Endometrial microvascular endothelial cells (primary cell): Measurements from ENCODE around the gene MRPS27. TPM values are rescaled to one million over a fixed set of nuclear protein-coding genes. Genes with fewer than 3 reads are reported as not detected.

Experiments used
- in situ Hi-C: cut with HindIII; loops from 2 replicates; pipeline ENCODE4 v1.10.0; 2017; ENCODE audit warnings: low sequenced_read_pairs, low pct_unique_long_range_greater_than_20kb; ENCODE audit errors: inconsistent ontology term
- total RNA-seq: library from RNA; depleted of rRNA; stranded (reverse); fragments of >200 nt; gene quantifications from one replicate; pipeline ENCODE4 v1.2.3, GENCODE V29; 2015; ENCODE audit errors: inconsistent ontology term

Gene MRPS27
- total RNA-seq, 1 donor from 2014 or later = 95.5 TPM

- in situ Hi-C loops = no loop called here
These were observed 23.8 kb downstream of the MRPS27 start for GRCh38 chr5:72296256-72296655.

GRCh38 chr5:72295539-72295938 is 24.5 kb downstream of the MRPS27 start:
- in situ Hi-C loops = no loop called here

GRCh38 chr5:72294473-72294872 is 25.6 kb downstream of the MRPS27 start:
- in situ Hi-C loops = no loop called here

- in situ Hi-C loops = no loop called here
These were observed 26.5 kb downstream of the MRPS27 start for GRCh38 chr5:72293495-72294055.

- in situ Hi-C loops = no loop called here
These were observed 27.6 kb downstream of the MRPS27 start for GRCh38 chr5:72292411-72292810.

DNA sequence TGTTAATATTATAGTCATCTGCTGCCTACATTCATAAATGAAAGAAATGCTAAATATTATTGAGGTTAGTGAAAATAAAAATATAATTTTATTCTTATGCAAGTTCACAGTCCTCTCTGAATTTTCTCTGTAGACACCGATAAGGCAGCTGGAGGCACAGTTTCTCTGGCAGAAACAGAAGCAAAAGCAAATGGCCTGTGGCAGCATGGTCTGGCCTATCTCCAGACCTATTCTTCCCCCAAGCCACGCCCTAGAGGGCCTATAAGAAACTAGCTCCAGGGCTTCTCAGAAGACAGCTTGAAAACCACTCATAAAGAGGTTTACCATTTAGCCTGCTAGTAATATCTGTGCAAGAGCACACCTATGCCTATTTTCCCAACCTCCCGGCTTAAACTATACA is 28.4 kb downstream of the MRPS27 start:
- in situ Hi-C loops = no loop called here

DNA sequence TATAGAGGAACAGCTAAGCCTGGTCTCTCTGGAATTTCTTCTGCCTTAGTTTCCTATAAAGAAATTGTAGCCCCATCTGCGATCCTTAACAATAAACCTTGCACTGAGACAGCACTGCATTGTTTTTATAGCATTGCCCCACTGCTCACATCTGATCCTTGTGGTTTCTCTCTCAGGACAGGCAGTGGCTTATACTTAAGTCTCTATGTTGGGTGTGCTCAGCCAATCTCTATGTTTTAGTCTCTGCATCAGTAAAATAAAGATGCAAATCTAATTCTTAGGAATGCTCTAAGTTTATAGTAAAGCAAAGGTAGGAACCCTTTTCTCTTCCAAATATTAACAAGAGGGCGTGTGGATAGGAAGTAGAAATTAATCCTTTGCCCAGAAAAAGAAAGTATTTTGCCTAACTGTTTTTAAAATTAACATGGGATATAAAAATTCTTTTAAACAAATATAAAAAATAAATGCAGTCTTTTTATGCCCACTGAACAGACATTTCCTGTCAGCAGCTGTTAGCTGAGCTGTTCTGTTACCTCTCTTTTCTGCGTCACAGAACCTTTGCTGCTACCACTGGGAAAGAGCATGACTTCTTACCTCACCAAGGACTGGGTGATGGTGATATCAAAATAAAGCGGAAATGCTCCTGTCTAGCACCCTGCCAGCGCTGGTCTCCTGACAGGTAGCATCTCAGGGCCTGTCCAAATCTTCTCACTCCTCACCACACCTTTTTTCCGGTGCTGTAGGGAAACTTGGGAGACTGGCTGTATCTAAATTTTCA is 29.5 kb downstream of the MRPS27 start:
- in situ Hi-C loops = no loop called here

GRCh38 chr5:72288924-72289323 is 31.1 kb downstream of the MRPS27 start:
- in situ Hi-C loops = no loop called here

- in situ Hi-C loops = no loop called here
These were observed 33.2 kb downstream of the MRPS27 start for GRCh38 chr5:72286798-72287197.

GRCh38 chr5:72285424-72285821 is 34.6 kb downstream of the MRPS27 start:
- in situ Hi-C loops = no loop called here

- in situ Hi-C loops = loop anchor here (5.0 kb wide), 1 partner anchor 37 kb away; no protein-coding TSS in a partner anchor
These were observed 35.2 kb downstream of the MRPS27 start for GRCh38 chr5:72284559-72285423.

- in situ Hi-C loops = loop anchor here (5.0 kb wide), 1 partner anchor 36 kb away; no protein-coding TSS in a partner anchor
These were observed 36.7 kb downstream of the MRPS27 start for GRCh38 chr5:72283358-72283757.

- in situ Hi-C loops = loop anchor here (5.0 kb wide), 1 partner anchor 36 kb away; no protein-coding TSS in a partner anchor
These were observed 37.2 kb downstream of the MRPS27 start for GRCh38 chr5:72282878-72283277.

DNA sequence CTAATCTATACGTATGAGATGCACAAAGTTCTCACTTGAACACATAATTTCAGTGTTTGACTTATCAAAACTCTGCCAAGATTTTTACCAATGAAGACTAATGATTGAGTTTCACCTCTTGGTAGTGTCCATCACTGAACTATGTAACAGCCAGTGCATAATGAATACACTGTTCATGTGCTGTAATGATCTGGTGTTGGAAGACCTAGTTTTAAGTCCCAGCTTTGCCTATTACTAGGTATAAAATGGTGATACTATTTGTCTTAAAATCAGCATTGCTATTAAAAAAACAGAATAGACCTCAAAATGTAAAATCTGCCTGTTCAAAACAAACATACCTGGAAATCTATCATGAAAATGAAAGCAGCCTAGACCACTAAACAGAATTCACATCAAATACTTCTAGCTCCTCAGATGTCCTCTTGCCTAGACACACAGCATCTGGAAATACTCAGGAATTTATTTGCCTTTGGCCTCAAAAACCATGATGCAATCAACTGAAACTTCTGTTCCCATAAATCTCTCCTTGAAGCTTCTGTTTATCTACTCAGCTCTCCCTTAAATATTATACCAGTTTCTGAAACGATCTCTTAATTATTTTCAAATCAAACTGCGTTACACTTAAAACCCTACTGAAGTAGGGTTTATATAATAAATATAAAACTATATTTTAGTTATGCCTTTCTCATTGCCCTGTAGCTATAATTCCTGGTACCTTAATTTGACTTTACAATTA is 38.1 kb downstream of the MRPS27 start:
- in situ Hi-C loops = loop anchor here (5.0 kb wide), 1 partner anchor 35 kb away; no protein-coding TSS in a partner anchor

DNA sequence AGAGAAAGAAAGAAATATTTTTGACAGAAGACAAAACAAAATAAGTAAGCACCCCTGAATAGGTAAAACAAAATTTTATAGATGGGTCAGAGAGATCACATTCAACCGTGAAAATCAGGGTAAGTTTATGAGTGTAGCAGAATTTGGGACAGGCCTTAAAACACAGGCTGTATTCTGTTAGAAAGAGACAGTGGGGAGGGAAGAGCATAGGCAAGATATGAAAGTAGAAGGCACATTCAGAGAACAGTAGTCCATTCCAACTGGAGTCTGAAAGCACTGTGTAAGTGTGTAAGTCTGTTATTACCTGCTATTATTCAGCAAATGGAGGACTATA is 38.6 kb downstream of the MRPS27 start:
- in situ Hi-C loops = loop anchor here (5.0 kb wide), 1 partner anchor 34 kb away; no protein-coding TSS in a partner anchor

DNA sequence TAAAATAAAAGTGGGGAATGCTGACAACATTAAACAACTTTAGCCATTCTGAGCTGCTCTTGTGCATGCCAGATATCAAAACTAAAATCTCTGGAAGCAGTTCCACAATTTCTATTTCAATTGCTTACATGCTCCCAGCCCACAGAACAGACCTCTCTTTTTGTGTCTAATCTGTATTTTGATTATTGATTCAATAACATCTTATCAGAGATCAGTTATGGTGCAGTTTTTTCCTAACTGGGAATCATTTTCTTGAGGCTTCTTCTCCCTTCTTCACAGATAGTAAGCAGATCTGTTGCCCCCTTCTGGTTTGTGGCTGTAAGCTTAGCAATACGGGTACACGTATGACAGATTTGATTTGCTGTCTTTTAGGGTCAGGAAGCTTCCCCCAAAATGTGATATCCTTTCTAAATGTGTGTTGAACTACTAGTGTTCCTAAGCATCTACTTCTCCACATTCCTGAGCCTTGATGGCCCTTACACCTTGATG is 39.4 kb downstream of the MRPS27 start:
- in situ Hi-C loops = loop anchor here (5.0 kb wide), 1 partner anchor 33 kb away; no protein-coding TSS in a partner anchor

- in situ Hi-C loops = no loop called here
These were observed 43.8 kb downstream of the MRPS27 start for GRCh38 chr5:72276219-72276752.

GRCh38 chr5:72273547-72273946 is 46.5 kb downstream of the MRPS27 start:
- in situ Hi-C loops = no loop called here
